Measurements from ENCODE around the gene NCF4.

GRCh38 chr22:36828815-36829214 is 32.0 kb upstream of the NCF4 start:
- no peak for TF ChIP-seq CTCF (conservative IDR thresholded peaks at IDR 0.05)
- TF ChIP-seq ZFX (IDR thresholded peaks at IDR 0.05): no peak

Measured in C4-2B (cell line).